CMK (cell line): ENCODE measurements around the gene FAM83E.
"Not testable (repeated sequence)": the region's sequence is repeated elsewhere in the genome, so short reads cannot be mapped to it uniquely, and the experiment has no call there.

Source experiments
- DNase-seq: peaks from one replicate; pipeline ENCODE4 v3.0.0-alpha.2; 2010; ENCODE audit warnings: low read depth

Gene FAM83E

GRCh38 chr19:48614436-48615230 lies at the start of gene FAM83E:
Gene FAM83E (minus strand): TSS chr19:48615076. CDS start chr19:48613372, 1,704 bp downstream.
- DNase-seq, result no peak

GRCh38 chr19:48664476-48664875 lies 49.6 kb upstream of the FAM83E start:
- no peak for DNase-seq

GRCh38 chr19:48663667-48664066 lies 48.8 kb upstream of the FAM83E start:
- no peak for DNase-seq

GRCh38 chr19:48661711-48662090 lies 46.8 kb upstream of the FAM83E start:
- DNase-seq, result no peak

- DNase-seq, result peak; percentile 90
Measured at GRCh38 chr19:48660852-48661710, 46.2 kb upstream of the FAM83E start.

- no peak for DNase-seq
Measured at GRCh38 chr19:48659768-48660167, 44.9 kb upstream of the FAM83E start.

GRCh38 chr19:48658483-48658882 lies 43.6 kb upstream of the FAM83E start:
- no peak for DNase-seq

- not testable (repeated sequence) for DNase-seq
Measured at GRCh38 chr19:48657828-48658227, 43.0 kb upstream of the FAM83E start.

- no peak for DNase-seq
Measured at GRCh38 chr19:48656840-48657474, 42.1 kb upstream of the FAM83E start.

GRCh38 chr19:48654299-48655059 lies 39.6 kb upstream of the FAM83E start:
- no peak for DNase-seq

- no peak for DNase-seq
Measured at GRCh38 chr19:48651683-48652048, 36.8 kb upstream of the FAM83E start.

GRCh38 chr19:48650974-48651682 lies 36.3 kb upstream of the FAM83E start:
- DNase-seq, result no peak

GRCh38 chr19:48648134-48648533 lies 33.3 kb upstream of the FAM83E start:
- DNase-seq, result no peak

- DNase-seq, result peak; percentile 96
Measured at GRCh38 chr19:48646722-48647216, 31.9 kb upstream of the FAM83E start.

- no peak for DNase-seq
Measured at GRCh38 chr19:48646001-48646721, 31.3 kb upstream of the FAM83E start, which contains the start of gene CA11. Gene CA11 (minus strand): TSS chr19:48646187. CDS start chr19:48645632, 555 bp downstream.

- DNase-seq, result no peak
Measured at GRCh38 chr19:48645620-48646000, 30.7 kb upstream of the FAM83E start.

GRCh38 chr19:48644839-48645619 lies 30.2 kb upstream of the FAM83E start:
- DNase-seq, result no peak

GRCh38 chr19:48644355-48644754 lies 29.5 kb upstream of the FAM83E start:
- DNase-seq, result no peak

- no peak for DNase-seq
Measured at GRCh38 chr19:48642862-48643261, 28.0 kb upstream of the FAM83E start.

- DNase-seq, result no peak
Measured at GRCh38 chr19:48641850-48642249, 27.0 kb upstream of the FAM83E start.
